H9 (cell line): Measurements from ENCODE around the gene NEMF. TPM values are rescaled to one million over a fixed set of nuclear protein-coding genes. Genes with fewer than 3 reads are reported as not detected.

ENCODE experiments used
- DNase-seq: peaks from one replicate; pipeline ENCODE4 v3.0.0-alpha.2; 2017
- H2AFZ ChIP-seq: one replicate; pipeline ENCODE4 v1.6.1; 2013; ENCODE audit warnings: mild to moderate bottlenecking, low read length, control low read depth, moderate library complexity
- H2AK5ac ChIP-seq: 2 replicates; pipeline ENCODE4 v1.6.1; 2013; ENCODE audit warnings: low read length, control low read depth, mixed read lengths; ENCODE audit not compliant: insufficient read length
- H2BK120ac ChIP-seq: one replicate; pipeline ENCODE4 v1.6.1; 2013; ENCODE audit warnings: low read depth, mild to moderate bottlenecking, low read length, control low read depth, inconsistent platforms; ENCODE audit not compliant: poor library complexity, severe bottlenecking
- H2BK12ac ChIP-seq: 2 replicates; pipeline ENCODE4 v1.6.1; 2013; ENCODE audit warnings: low read length, control low read depth, mixed read lengths, low read depth; ENCODE audit not compliant: insufficient read length
- H2BK15ac ChIP-seq: 2 replicates; pipeline ENCODE4 v1.6.1; 2013; ENCODE audit warnings: low read depth, low read length, control low read depth
- H2BK20ac ChIP-seq: one replicate; pipeline ENCODE4 v1.6.1; 2013; ENCODE audit warnings: low read depth, mild to moderate bottlenecking, low read length, control low read depth, inconsistent platforms; ENCODE audit not compliant: poor library complexity, severe bottlenecking
- H2BK5ac ChIP-seq: 2 replicates; pipeline ENCODE4 v1.6.1; 2013; ENCODE audit warnings: low read length, control low read depth, mixed read lengths; ENCODE audit not compliant: insufficient read length
- H3K14ac ChIP-seq: 2 replicates; pipeline ENCODE4 v1.6.1; 2013; ENCODE audit warnings: low read length, control low read depth; ENCODE audit not compliant: insufficient read depth
- H3K18ac ChIP-seq: 2 replicates; pipeline ENCODE4 v1.6.1; 2013; ENCODE audit warnings: low read depth, mild to moderate bottlenecking, mixed read lengths, low read length, control low read depth; ENCODE audit not compliant: insufficient read length
- H3K23ac ChIP-seq: 2 replicates; pipeline ENCODE4 v1.6.1; 2013; ENCODE audit warnings: low read length, control low read depth, mixed read lengths, low read depth; ENCODE audit not compliant: insufficient read length
- H3K23me2 ChIP-seq: 2 replicates; pipeline ENCODE4 v1.6.1; 2013; ENCODE audit warnings: low read depth, mild to moderate bottlenecking, mixed read lengths, low read length, control low read depth; ENCODE audit not compliant: insufficient read length, poor library complexity, severe bottlenecking
- H3K27ac ChIP-seq: 2 replicates; pipeline ENCODE4 v1.5.1; 2013; ENCODE audit warnings: low read length, control low read depth, mixed read lengths, low read depth; ENCODE audit not compliant: insufficient read length
- H3K27me3 ChIP-seq: 2 replicates; pipeline ENCODE4 v1.6.1; 2013; ENCODE audit warnings: low read length, control low read depth, inconsistent platforms; ENCODE audit not compliant: insufficient read depth
- H3K4ac ChIP-seq: 2 replicates; pipeline ENCODE4 v1.6.1; 2013; ENCODE audit warnings: low read depth, mild to moderate bottlenecking, control low read depth, inconsistent platforms, low read length, moderate library complexity
- H3K4me1 ChIP-seq: 2 replicates; pipeline ENCODE4 v1.6.1; 2013; ENCODE audit warnings: low read length, control low read depth, inconsistent platforms; ENCODE audit not compliant: insufficient read depth
- H3K4me2 ChIP-seq: 2 replicates; pipeline ENCODE4 v1.6.1; 2013; ENCODE audit warnings: low read length, control low read depth, mixed read lengths; ENCODE audit not compliant: insufficient read length, insufficient read depth
- H3K56ac ChIP-seq: 2 replicates; pipeline ENCODE4 v1.6.1; 2013; ENCODE audit warnings: low read depth, mild to moderate bottlenecking, mixed read lengths, low read length, control low read depth; ENCODE audit not compliant: insufficient read length
- H3K79me1 ChIP-seq: 2 replicates; pipeline ENCODE4 v1.6.1; 2013; ENCODE audit warnings: low read depth, mild to moderate bottlenecking, moderate library complexity, low read length, control low read depth, inconsistent platforms; ENCODE audit not compliant: insufficient read depth, poor library complexity, severe bottlenecking
- H3K79me2 ChIP-seq: 2 replicates; pipeline ENCODE4 v1.6.1; 2013; ENCODE audit warnings: low read length, control low read depth, inconsistent platforms; ENCODE audit not compliant: insufficient read depth
- H3K9ac ChIP-seq: 2 replicates; pipeline ENCODE4 v1.6.1; 2013; ENCODE audit warnings: low read length, control low read depth, mixed read lengths; ENCODE audit not compliant: insufficient read length; ENCODE audit errors: extremely low read depth
- H3K9me3 ChIP-seq: one replicate; pipeline ENCODE4 v1.6.1; 2013; ENCODE audit warnings: low read depth, low read length, inconsistent platforms; ENCODE audit not compliant: control insufficient read depth
- H3T11ph ChIP-seq: one replicate; pipeline ENCODE4 v1.6.1; 2013; ENCODE audit warnings: mild to moderate bottlenecking, low read length, control low read depth, inconsistent platforms
- H4K20me1 ChIP-seq: one replicate; pipeline ENCODE4 v1.6.1; 2013; ENCODE audit not compliant: control insufficient read depth, insufficient read length, insufficient read depth
- H4K5ac ChIP-seq: 2 replicates; pipeline ENCODE4 v1.6.1; 2013; ENCODE audit warnings: low read depth, mild to moderate bottlenecking, mixed read lengths, low read length, control low read depth; ENCODE audit not compliant: insufficient read length
- H4K8ac ChIP-seq: replicated peaks from 2 replicates; pipeline ENCODE4 v1.6.1; 2013; ENCODE audit warnings: low read length, control low read depth, mixed read lengths, low read depth; ENCODE audit not compliant: insufficient read length
- H4K91ac ChIP-seq: 2 replicates; pipeline ENCODE4 v1.6.1; 2013; ENCODE audit warnings: low read depth, mild to moderate bottlenecking, moderate library complexity, mixed read lengths, low read length, control low read depth; ENCODE audit not compliant: insufficient read length
- H3K27ac Mint-ChIP-seq, 3 experiments: 2 replicates in 2 of 3; 3 replicates in 1 of 3; pipeline ENCODE4 v1.8.0; 2020 to 2021; ENCODE audit warnings: mixed read lengths in 3 of 3, mild to moderate bottlenecking in 1 of 3, moderate library complexity in 1 of 3
- H3K27me3 Mint-ChIP-seq: 2 replicates; pipeline ENCODE4 v1.8.0; 2021; ENCODE audit warnings: low read depth, mild to moderate bottlenecking, moderate library complexity, mixed read lengths
- H3K36me3 Mint-ChIP-seq, 3 experiments: 2 replicates in 2 of 3; 3 replicates in 1 of 3; pipeline ENCODE4 v1.8.0; 2020 to 2021; ENCODE audit warnings: low read depth in 3 of 3, mixed read lengths in 3 of 3; ENCODE audit not compliant: insufficient read depth in 1 of 3
- H3K4me1 Mint-ChIP-seq, 2 experiments: 2 replicates each; pipeline ENCODE4 v1.8.0; 2020; ENCODE audit warnings: mixed read lengths in 2 of 2
- H3K4me3 Mint-ChIP-seq, 2 experiments: 2 replicates in 1 of 2; 3 replicates in 1 of 2; pipeline ENCODE4 v1.8.0; 2020 to 2021; ENCODE audit warnings: mild to moderate bottlenecking in 2 of 2, mixed read lengths in 2 of 2, moderate library complexity in 1 of 2
- H3K9me3 Mint-ChIP-seq, 2 experiments: 2 replicates in 1 of 2; 3 replicates in 1 of 2; pipeline ENCODE4 v1.8.0; 2020; ENCODE audit warnings: mild to moderate bottlenecking in 2 of 2, mixed read lengths in 2 of 2, moderate library complexity in 1 of 2
- whole genome bisulfite sequencing: extraction: QIAGEN DNeasy Blood & Tissue Kit; methylation state at CpG from one replicate; pipeline ENCODE4 v1.1.7; 2013; ENCODE audit warnings: missing lambda C conversion rate, low lambda C conversion rate, mixed read lengths; ENCODE audit not compliant: insufficient read length; ENCODE audit errors: extremely low coverage; 5-methylcytosine and 5-hydroxymethylcytosine counted together
- total RNA-seq: library from RNA; stranded (reverse); gene quantifications from 2 replicates; pipeline ENCODE4 v1.2.1, GENCODE V29; 2021
- TF ChIP-seq, protein P1 (sequence below): fragments of 200-600 bp; sonication (generic); conservative IDR thresholded peaks from 3 replicates; pipeline ENCODE4 v1.8.0; 2021; ENCODE audit warnings: antibody characterized with exemption, mild to moderate bottlenecking

The NEMF gene
- total RNA-seq, 1 experiment from 2014 or later, result 57.4 TPM

DNA sequence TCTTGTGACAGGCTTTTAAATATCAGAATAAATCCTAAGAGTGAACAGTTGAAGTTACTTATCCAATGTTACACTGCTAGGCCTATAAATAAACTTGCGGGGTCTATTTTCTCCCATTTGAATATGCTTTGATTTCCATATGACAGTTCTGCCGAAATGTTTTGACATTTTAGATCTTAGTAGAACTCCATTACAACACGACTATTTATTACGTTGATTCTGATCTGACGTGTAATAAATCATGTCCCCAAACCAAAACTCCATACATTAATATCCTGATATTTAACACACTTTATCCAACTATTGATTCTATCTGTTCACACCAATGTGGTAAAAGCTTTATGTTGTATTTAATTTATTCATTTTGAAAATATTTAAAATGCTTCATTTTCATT is 16.1 kb upstream of the NEMF start:
- H3K27me3 ChIP-seq, result no peaks in the 10 kb centered on the region
- H4K20me1 ChIP-seq, result no peaks in the 10 kb centered on the region
- no peak overlapping the region for H3K14ac ChIP-seq
- H3K27me3 Mint-ChIP-seq, result no peaks in the 10 kb centered on the region; the same call in 1 of the 2 replicates
- no peaks in the 10 kb centered on the region; a peak in 1 of 5 replicates for H3K9me3 Mint-ChIP-seq
- H4K5ac ChIP-seq, result no peak overlapping the region
- DNase-seq, result no peak
- no peak overlapping the region for H2BK12ac ChIP-seq
- no peak overlapping the region for H3K4ac ChIP-seq
- peak overlapping the region; percentile 65 for H3K4me2 ChIP-seq
- no peaks in the 10 kb centered on the region for H3K9me3 ChIP-seq
- no peaks in the 10 kb centered on the region for H3K36me3 Mint-ChIP-seq
- no peak overlapping the region for H3K18ac ChIP-seq
- no peak overlapping the region for H3K23ac ChIP-seq
- H2BK120ac ChIP-seq, result no peak overlapping the region
- H3K23me2 ChIP-seq, result peaks cover 3% of the 10 kb centered on the region
- H3K4me1 ChIP-seq, result no peaks in the 10 kb centered on the region; the same call in 1 of the 2 replicates
- no peak overlapping the region for H2BK5ac ChIP-seq
- TF ChIP-seq, protein P1, sequence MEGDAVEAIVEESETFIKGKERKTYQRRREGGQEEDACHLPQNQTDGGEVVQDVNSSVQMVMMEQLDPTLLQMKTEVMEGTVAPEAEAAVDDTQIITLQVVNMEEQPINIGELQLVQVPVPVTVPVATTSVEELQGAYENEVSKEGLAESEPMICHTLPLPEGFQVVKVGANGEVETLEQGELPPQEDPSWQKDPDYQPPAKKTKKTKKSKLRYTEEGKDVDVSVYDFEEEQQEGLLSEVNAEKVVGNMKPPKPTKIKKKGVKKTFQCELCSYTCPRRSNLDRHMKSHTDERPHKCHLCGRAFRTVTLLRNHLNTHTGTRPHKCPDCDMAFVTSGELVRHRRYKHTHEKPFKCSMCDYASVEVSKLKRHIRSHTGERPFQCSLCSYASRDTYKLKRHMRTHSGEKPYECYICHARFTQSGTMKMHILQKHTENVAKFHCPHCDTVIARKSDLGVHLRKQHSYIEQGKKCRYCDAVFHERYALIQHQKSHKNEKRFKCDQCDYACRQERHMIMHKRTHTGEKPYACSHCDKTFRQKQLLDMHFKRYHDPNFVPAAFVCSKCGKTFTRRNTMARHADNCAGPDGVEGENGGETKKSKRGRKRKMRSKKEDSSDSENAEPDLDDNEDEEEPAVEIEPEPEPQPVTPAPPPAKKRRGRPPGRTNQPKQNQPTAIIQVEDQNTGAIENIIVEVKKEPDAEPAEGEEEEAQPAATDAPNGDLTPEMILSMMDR, result no peak
- no peak overlapping the region for H4K8ac ChIP-seq
- WGBS, result no CpG with 5 or more reads among the region's 5 CpGs
- H2AK5ac ChIP-seq, result no peak overlapping the region
- no peak overlapping the region for H4K91ac ChIP-seq
- H3K27ac Mint-ChIP-seq, result no peak overlapping the region
- H2BK20ac ChIP-seq, result no peak overlapping the region
- H3K79me1 ChIP-seq, result no peaks in the 10 kb centered on the region
- H3T11ph ChIP-seq, result no peak overlapping the region
- peak overlapping the region; percentile 89 to 93 for H3K4me3 Mint-ChIP-seq
- H2BK15ac ChIP-seq, result no peak overlapping the region
- no peak overlapping the region for H3K56ac ChIP-seq
- H3K79me2 ChIP-seq, result no peaks in the 10 kb centered on the region
- no peak overlapping the region for H3K9ac ChIP-seq
- H3K4me1 Mint-ChIP-seq, result peaks cover 6 to 11% of the 10 kb centered on the region in 2 experiments
- no peak overlapping the region for H2AFZ ChIP-seq
- no peak overlapping the region for H3K27ac ChIP-seq
